GM12874 (cell line): ENCODE results near the gene SGMS2.

Experiments
- TF ChIP-seq, protein P1 (sequence below): IDR thresholded peaks from 2 replicates; pipeline ENCODE4 v1.5.1; 2011; ENCODE audit warnings: low read depth, mild to moderate bottlenecking, control low read depth, low read length, moderate library complexity; ENCODE audit not compliant: insufficient read depth

SGMS2 gene

DNA sequence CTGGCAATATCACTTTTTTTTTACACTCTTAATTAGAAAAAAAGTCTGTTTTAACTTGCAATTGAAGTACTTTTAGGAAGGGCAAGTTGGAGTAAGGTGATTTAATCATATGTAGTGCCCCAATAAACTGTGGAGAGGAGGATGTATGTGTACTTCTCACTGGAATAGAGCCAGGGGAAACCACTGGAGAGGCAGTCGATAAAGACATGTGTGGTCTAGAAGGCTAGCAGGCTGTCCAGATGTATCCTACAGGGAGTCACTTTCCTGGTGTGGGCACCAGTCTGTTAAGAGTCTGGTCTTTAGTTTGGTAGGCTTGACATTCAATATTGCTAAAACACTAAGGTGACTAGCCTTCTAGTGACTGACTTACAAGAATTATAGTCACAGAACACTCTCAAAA, 9.6 kb upstream of the SGMS2 start:
- TF ChIP-seq, protein P1, sequence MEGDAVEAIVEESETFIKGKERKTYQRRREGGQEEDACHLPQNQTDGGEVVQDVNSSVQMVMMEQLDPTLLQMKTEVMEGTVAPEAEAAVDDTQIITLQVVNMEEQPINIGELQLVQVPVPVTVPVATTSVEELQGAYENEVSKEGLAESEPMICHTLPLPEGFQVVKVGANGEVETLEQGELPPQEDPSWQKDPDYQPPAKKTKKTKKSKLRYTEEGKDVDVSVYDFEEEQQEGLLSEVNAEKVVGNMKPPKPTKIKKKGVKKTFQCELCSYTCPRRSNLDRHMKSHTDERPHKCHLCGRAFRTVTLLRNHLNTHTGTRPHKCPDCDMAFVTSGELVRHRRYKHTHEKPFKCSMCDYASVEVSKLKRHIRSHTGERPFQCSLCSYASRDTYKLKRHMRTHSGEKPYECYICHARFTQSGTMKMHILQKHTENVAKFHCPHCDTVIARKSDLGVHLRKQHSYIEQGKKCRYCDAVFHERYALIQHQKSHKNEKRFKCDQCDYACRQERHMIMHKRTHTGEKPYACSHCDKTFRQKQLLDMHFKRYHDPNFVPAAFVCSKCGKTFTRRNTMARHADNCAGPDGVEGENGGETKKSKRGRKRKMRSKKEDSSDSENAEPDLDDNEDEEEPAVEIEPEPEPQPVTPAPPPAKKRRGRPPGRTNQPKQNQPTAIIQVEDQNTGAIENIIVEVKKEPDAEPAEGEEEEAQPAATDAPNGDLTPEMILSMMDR, result no peak

DNA sequence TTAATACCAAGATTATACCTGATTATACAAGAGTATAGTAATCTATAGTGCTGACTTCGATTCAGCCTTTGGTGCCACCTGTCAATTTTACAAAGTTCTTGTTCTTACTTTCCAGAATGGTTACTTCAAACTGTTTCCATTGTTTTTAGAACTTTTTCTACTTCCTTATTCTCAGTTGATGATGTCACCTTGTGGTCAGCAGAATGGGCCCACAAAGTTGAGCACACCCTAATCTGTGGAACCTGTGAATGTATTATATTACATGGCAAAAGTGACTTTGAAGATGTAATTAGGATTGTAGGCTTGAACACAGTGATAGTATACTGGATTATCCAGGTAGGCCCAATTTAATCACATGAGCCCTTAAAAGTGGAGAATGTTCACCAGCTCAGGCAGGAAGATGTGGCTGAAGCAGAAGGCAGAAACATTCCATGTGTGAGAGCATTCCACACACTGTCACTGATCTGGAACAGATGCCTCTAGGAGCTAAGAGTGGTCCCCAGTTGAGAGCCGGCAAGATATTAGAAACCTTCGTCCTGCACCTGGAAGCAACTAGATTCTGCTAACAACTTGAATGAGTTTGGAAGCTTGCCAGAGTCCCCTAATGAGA, 6.3 kb upstream of the SGMS2 start:
- TF ChIP-seq, protein P1, result no peak

DNA sequence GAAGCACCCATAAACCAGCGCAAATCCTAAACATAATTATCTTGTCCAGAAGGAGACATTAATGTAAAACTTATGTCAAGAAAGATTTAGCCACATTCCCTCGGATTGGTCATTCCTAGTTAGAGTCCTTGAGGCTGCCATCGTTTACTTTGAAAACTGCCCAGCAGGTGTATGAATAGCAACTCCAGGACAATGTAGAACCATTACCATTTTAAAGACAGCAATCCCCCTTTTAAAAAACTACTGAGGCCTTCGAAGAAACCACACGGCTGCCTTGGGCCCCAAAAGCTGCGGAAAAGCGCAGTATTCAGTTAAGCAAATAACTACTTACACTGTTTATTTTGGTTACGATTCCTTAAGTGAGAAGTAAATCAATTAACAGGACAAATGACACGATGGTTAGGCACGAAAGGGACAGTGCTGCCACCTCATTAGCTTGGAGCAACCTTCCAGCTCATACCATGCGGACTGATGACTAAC, 822 bp upstream of the SGMS2 start:
- TF ChIP-seq, protein P1, result no peak

- TF ChIP-seq, protein P1, result no peak
Measured at GRCh38 chr4:107825072-107825824, 516 bp downstream of the SGMS2 start.

GRCh38 chr4:107826421-107826980, 1.8 kb downstream of the SGMS2 start:
- TF ChIP-seq, protein P1, result no peak

GRCh38 chr4:107828315-107829090, 3.8 kb downstream of the SGMS2 start:
- TF ChIP-seq, protein P1, result no peak

DNA sequence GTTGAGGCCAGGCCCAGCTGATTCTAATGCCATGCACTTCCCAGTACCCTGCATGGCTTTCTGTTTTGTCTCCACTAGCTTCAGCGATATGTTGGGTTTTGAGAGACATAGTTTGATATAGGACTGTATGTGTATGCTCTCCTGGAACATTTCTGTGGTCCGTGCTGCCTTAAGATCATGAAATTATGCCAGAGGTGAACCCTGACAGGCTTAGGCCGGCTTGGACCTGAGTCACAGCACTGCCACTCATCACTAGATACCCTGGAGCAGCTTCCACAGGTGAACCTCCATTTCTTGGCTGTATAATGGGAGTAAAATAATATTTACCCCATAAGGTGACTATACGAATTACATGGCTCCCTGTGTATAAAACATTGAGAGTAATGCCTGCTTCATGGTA, 6.4 kb downstream of the SGMS2 start:
- TF ChIP-seq, protein P1, result no peak
